ENCODE data around the gene GABRG3. TPM values are rescaled to one million over a fixed set of nuclear protein-coding genes. Genes with fewer than 3 reads are reported as not detected.

Gene GABRG3
- polyA plus RNA-seq, 1 donor (not counting 4 experiments of a cell fraction or from before 2014, with no cell fraction given), result not detected

DNA sequence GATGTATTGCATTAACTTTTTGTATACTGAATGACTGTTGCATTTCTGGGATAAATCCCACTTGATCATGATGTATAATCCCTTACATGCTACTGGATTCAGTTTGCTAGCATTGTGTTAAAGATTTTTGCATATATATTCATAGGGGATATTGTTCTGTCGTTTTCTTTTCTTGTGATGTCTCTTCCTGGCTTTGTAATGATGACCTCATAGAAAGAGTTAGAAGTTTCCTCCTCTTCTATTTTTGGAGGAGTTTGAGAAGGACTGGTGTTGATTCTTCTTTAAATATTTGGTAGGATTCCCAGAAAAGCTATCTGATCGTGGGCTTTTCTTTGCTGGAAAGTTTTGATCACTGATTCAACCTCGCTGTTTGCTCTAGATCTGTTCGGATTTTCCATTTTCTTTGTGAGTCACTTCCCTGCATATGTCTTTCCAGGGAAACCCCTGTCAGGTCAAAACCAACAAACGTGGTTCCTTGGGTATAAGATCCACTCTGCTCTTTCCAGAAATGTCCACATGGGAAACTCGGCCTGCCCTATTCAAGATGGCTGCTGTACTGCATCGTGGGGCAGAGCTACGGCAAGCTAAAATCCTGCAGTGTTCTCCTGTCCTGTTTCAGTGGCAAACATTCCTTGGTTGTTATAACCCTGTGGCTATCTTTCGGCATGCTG is 120.4 kb downstream of the GABRG3 start:
- dilution Hi-C loops (cut with MboI; ENCODE audit: extremely low pct_ligation_motif_present, low sequenced_read_pairs), result no loop called here
- Histone ChIP-seq H3K4me3 (ENCODE audit: control insufficient read depth in 2 of 3, extremely low read depth in 1 of 3, insufficient read depth in 2 of 3, low read depth in 1 of 3, low read length in 3 of 3) (no peak overlapping the region), H4K20me1 (ENCODE audit: control insufficient read depth, extremely low read depth, insufficient read depth, low read length) (no peaks in the 10 kb centered on the region), H3K27ac (ENCODE audit: control insufficient read depth, insufficient read depth, low read length) (no peak overlapping the region), H3K4me1 (ENCODE audit: control insufficient read depth, extremely low read depth, insufficient read depth, low read length) (no peaks in the 10 kb centered on the region), H3K27me3 (ENCODE audit: control insufficient read depth, extremely low read depth, insufficient read depth, low read length) (no peaks in the 10 kb centered on the region), H3K79me2 (ENCODE audit: control insufficient read depth, insufficient read depth, low read length) (no peaks in the 10 kb centered on the region), H3K9ac (ENCODE audit: control insufficient read depth, extremely low read depth, insufficient read depth, low read length) (no peak overlapping the region), H2AFZ (ENCODE audit: control insufficient read depth, low read length) (no peak overlapping the region), H3K36me3 (ENCODE audit: control insufficient read depth in 2 of 2, extremely low read depth in 1 of 2, insufficient read depth in 2 of 2, low read length in 2 of 2) (no peaks in the 10 kb centered on the region), H3K9me1 (ENCODE audit: control insufficient read depth, extremely low read depth, insufficient read depth, low read length) (no peaks in the 10 kb centered on the region), H3K4me2 (ENCODE audit: control insufficient read depth, extremely low read depth, insufficient read depth, low read depth, low read length) (no peak overlapping the region), H3K9me3 (ENCODE audit: control insufficient read depth, low read depth, low read length) (peaks cover 9% of the 10 kb centered on the region)
- FAIRE-seq, result no peak
- DNase-seq (ENCODE audit: low read depth, low spot score), result no peak
- TF ChIP-seq, protein P1, sequence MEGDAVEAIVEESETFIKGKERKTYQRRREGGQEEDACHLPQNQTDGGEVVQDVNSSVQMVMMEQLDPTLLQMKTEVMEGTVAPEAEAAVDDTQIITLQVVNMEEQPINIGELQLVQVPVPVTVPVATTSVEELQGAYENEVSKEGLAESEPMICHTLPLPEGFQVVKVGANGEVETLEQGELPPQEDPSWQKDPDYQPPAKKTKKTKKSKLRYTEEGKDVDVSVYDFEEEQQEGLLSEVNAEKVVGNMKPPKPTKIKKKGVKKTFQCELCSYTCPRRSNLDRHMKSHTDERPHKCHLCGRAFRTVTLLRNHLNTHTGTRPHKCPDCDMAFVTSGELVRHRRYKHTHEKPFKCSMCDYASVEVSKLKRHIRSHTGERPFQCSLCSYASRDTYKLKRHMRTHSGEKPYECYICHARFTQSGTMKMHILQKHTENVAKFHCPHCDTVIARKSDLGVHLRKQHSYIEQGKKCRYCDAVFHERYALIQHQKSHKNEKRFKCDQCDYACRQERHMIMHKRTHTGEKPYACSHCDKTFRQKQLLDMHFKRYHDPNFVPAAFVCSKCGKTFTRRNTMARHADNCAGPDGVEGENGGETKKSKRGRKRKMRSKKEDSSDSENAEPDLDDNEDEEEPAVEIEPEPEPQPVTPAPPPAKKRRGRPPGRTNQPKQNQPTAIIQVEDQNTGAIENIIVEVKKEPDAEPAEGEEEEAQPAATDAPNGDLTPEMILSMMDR (optimal IDR thresholded peaks at IDR 0.05 in 1 of 3, IDR thresholded peaks at IDR 0.05 in 1 of 3, conservative IDR thresholded peaks at IDR 0.05 in 1 of 3; ENCODE audit: extremely low read depth in 1 of 3, insufficient read depth in 2 of 3, low read length in 3 of 3), result no peak
- TF ChIP-seq EZH2 (IDR thresholded peaks at IDR 0.05; ENCODE audit: low read length), result no peak

DNA sequence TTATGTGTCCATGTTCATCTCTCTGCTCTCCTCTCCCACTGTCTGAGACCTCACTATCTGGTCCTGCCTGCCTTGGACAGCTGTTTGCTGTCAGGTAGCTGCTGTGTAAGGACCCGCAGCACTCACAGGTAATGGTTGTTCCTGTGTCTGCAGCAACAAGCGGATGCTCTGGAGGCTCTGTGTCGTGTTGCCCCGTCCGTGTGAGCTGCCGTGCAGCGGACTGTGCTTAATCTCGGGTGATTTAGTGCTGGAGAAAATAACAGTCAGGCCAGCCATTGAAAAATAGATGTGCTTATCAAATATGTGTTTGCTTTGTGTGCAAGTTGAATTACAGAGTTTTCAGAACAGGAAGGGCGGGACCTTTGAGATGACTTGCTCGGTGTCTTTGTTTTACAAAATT is 121.4 kb downstream of the GABRG3 start:
- Histone ChIP-seq H3K4me2 (ENCODE audit: control insufficient read depth, extremely low read depth, insufficient read depth, low read depth, low read length) (no peak overlapping the region), H3K9me3 (ENCODE audit: control insufficient read depth, low read depth, low read length) (peaks cover 9% of the 10 kb centered on the region), H3K9me1 (ENCODE audit: control insufficient read depth, extremely low read depth, insufficient read depth, low read length) (no peaks in the 10 kb centered on the region), H4K20me1 (ENCODE audit: control insufficient read depth, extremely low read depth, insufficient read depth, low read length) (no peaks in the 10 kb centered on the region), H3K4me3 (ENCODE audit: control insufficient read depth in 2 of 3, extremely low read depth in 1 of 3, insufficient read depth in 2 of 3, low read depth in 1 of 3, low read length in 3 of 3) (no peak overlapping the region), H3K36me3 (ENCODE audit: control insufficient read depth in 2 of 2, extremely low read depth in 1 of 2, insufficient read depth in 2 of 2, low read length in 2 of 2) (no peaks in the 10 kb centered on the region), H3K9ac (ENCODE audit: control insufficient read depth, extremely low read depth, insufficient read depth, low read length) (no peak overlapping the region), H3K27me3 (ENCODE audit: control insufficient read depth, extremely low read depth, insufficient read depth, low read length) (no peaks in the 10 kb centered on the region), H2AFZ (ENCODE audit: control insufficient read depth, low read length) (no peak overlapping the region), H3K4me1 (ENCODE audit: control insufficient read depth, extremely low read depth, insufficient read depth, low read length) (no peaks in the 10 kb centered on the region), H3K79me2 (ENCODE audit: control insufficient read depth, insufficient read depth, low read length) (no peaks in the 10 kb centered on the region), H3K27ac (ENCODE audit: control insufficient read depth, insufficient read depth, low read length) (no peak overlapping the region)
- FAIRE-seq, result no peak
- dilution Hi-C loops (cut with MboI; ENCODE audit: extremely low pct_ligation_motif_present, low sequenced_read_pairs), result no loop called here
- DNase-seq (ENCODE audit: low read depth, low spot score), result no peak
- TF ChIP-seq, protein P1 (optimal IDR thresholded peaks at IDR 0.05 in 1 of 3, IDR thresholded peaks at IDR 0.05 in 1 of 3, conservative IDR thresholded peaks at IDR 0.05 in 1 of 3; ENCODE audit: extremely low read depth in 1 of 3, insufficient read depth in 2 of 3, low read length in 3 of 3), result no peak
- TF ChIP-seq EZH2 (IDR thresholded peaks at IDR 0.05; ENCODE audit: low read length), result no peak
